Measurements from ENCODE around the gene MAPK10. TPM values are rescaled to one million over a fixed set of nuclear protein-coding genes. Genes with fewer than 3 reads are reported as not detected.

Gene MAPK10
- total RNA-seq, 2 experiments from 2014 or later, result 32.0 TPM; not detected in 1

GRCh38 chr4:85964298-85964697 is 395.6 kb downstream of the MAPK10 start:
- ChIA-PET CTCF (ENCODE audit: unreplicated experiment) (no interaction called here), POLR2A (interaction anchor here (0.7 kb wide), 1 partner anchor 1043 kb away, joined by 3 read pairs; no protein-coding TSS in a partner anchor)
- no peak overlapping the region for H3K27ac ChIP-seq (ENCODE audit: low read depth, low read length, poor library complexity, severe bottlenecking)
- DNase-seq (ENCODE audit: low spot score), result no peak
- H3K4me1 ChIP-seq (ENCODE audit: insufficient read depth, low read length, poor library complexity, severe bottlenecking), result no peaks in the 10 kb centered on the region
- no TSS peak for BruUV-seq (replicated peaks)
- H3K79me2 ChIP-seq (ENCODE audit: insufficient read depth, low read depth, low read length), result no peaks in the 10 kb centered on the region
- H3K9me2 ChIP-seq (ENCODE audit: insufficient read depth, low read length), result no peaks in the 10 kb centered on the region
- H3K4me2 ChIP-seq (ENCODE audit: low read length), result no peak overlapping the region
- intact Hi-C loops (cut with micrococcal nuclease; ENCODE audit: unreplicated experiment), result no loop called here
- H2AFZ ChIP-seq (ENCODE audit: low read length), result no peak overlapping the region
- no peak for TF ChIP-seq CTCF (conservative IDR thresholded peaks at IDR 0.05; ENCODE audit: low read length)
- no peak for TF ChIP-seq EZH2phosphoT487 (IDR thresholded peaks at IDR 0.05; ENCODE audit: borderline replicate concordance, low read depth, low read length)
- H3K36me3 ChIP-seq (ENCODE audit: insufficient read depth, low read length), result no peaks in the 10 kb centered on the region
- no peaks in the 10 kb centered on the region for H4K20me1 ChIP-seq (ENCODE audit: insufficient read depth, low read length)
- H3K4me3 ChIP-seq (ENCODE audit: low read depth, low read length, poor library complexity, severe bottlenecking), result no peak overlapping the region
- H3K9me3 ChIP-seq (ENCODE audit: low read length), result no peaks in the 10 kb centered on the region

GRCh38 chr4:85963231-85963630 is 396.6 kb downstream of the MAPK10 start:
- H3K36me3 ChIP-seq (ENCODE audit: insufficient read depth, low read length), result no peaks in the 10 kb centered on the region
- H3K4me1 ChIP-seq (ENCODE audit: insufficient read depth, low read length, poor library complexity, severe bottlenecking), result no peaks in the 10 kb centered on the region
- no peak overlapping the region for H2AFZ ChIP-seq (ENCODE audit: low read length)
- intact Hi-C loops (cut with micrococcal nuclease; ENCODE audit: unreplicated experiment), result no loop called here
- no peak overlapping the region for H3K4me2 ChIP-seq (ENCODE audit: low read length)
- ChIA-PET CTCF (ENCODE audit: unreplicated experiment) (no interaction called here), POLR2A (no interaction called here)
- no peak for DNase-seq (ENCODE audit: low spot score)
- H3K4me3 ChIP-seq (ENCODE audit: low read depth, low read length, poor library complexity, severe bottlenecking), result no peak overlapping the region
- H4K20me1 ChIP-seq (ENCODE audit: insufficient read depth, low read length), result no peaks in the 10 kb centered on the region
- no TSS peak for BruUV-seq (replicated peaks)
- no peaks in the 10 kb centered on the region for H3K79me2 ChIP-seq (ENCODE audit: insufficient read depth, low read depth, low read length)
- H3K9me2 ChIP-seq (ENCODE audit: insufficient read depth, low read length), result no peaks in the 10 kb centered on the region
- H3K27ac ChIP-seq (ENCODE audit: low read depth, low read length, poor library complexity, severe bottlenecking), result no peak overlapping the region
- no peaks in the 10 kb centered on the region for H3K9me3 ChIP-seq (ENCODE audit: low read length)
- no peak for TF ChIP-seq EZH2phosphoT487 (IDR thresholded peaks at IDR 0.05; ENCODE audit: borderline replicate concordance, low read depth, low read length)
- no peak for TF ChIP-seq CTCF (conservative IDR thresholded peaks at IDR 0.05; ENCODE audit: low read length)

- no peak for DNase-seq (ENCODE audit: low spot score)
- Histone ChIP-seq H3K4me3 (ENCODE audit: low read depth, low read length, poor library complexity, severe bottlenecking) (no peak overlapping the region), H3K9me3 (ENCODE audit: low read length) (no peaks in the 10 kb centered on the region), H2AFZ (ENCODE audit: low read length) (no peak overlapping the region), H3K4me1 (ENCODE audit: insufficient read depth, low read length, poor library complexity, severe bottlenecking) (no peaks in the 10 kb centered on the region), H3K4me2 (ENCODE audit: low read length) (no peak overlapping the region), H3K36me3 (ENCODE audit: insufficient read depth, low read length) (no peaks in the 10 kb centered on the region), H4K20me1 (ENCODE audit: insufficient read depth, low read length) (no peaks in the 10 kb centered on the region), H3K27ac (ENCODE audit: low read depth, low read length, poor library complexity, severe bottlenecking) (no peak overlapping the region), H3K9me2 (ENCODE audit: insufficient read depth, low read length) (no peaks in the 10 kb centered on the region), H3K79me2 (ENCODE audit: insufficient read depth, low read depth, low read length) (no peaks in the 10 kb centered on the region)
- intact Hi-C loops (cut with micrococcal nuclease; ENCODE audit: unreplicated experiment), result no loop called here
- POLR2A ChIA-PET, result interaction anchor here (0.7 kb wide), 1 partner anchor 10 kb away, joined by 3 read pairs; no protein-coding TSS in a partner anchor
- CTCF ChIA-PET (ENCODE audit: unreplicated experiment), result no interaction called here
- no TSS peak for BruUV-seq (replicated peaks)
- TF ChIP-seq EZH2phosphoT487 (IDR thresholded peaks at IDR 0.05; ENCODE audit: borderline replicate concordance, low read depth, low read length) (no peak), CTCF (conservative IDR thresholded peaks at IDR 0.05; ENCODE audit: low read length) (no peak)
These were observed 398.0 kb downstream of the MAPK10 start for GRCh38 chr4:85961887-85962286.
